ENCODE data around the gene SPATA18. TPM values are rescaled to one million over a fixed set of nuclear protein-coding genes. Genes with fewer than 3 reads are reported as not detected.

The SPATA18 gene
- total RNA-seq, 1 donor from 2014 or later, result 15.2 TPM

DNA sequence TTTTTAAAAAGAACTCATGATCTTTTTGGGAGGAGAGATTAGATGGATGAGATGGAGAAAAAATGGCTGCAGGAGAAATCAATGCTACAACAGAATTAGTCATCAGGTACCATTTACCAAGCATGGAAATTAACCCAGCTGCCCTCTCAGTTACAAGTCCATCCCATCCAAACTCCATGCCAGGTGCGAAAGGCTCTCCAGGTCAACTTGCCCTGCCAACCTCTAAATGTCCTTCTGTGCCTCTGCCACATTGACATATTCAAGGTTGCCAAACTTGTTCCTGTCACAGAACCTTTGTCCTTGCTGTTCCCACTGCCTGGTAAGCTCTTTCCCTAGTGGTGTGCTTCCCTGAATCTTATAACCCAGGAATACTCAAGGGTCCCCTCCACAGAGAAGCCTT, 7.2 kb downstream of the SPATA18 start:
- Histone ChIP-seq H3K4me1 (peaks cover 13% of the 10 kb centered on the region), H3K9me3 (no peaks in the 10 kb centered on the region), H3K27me3 (no peaks in the 10 kb centered on the region), H3K27ac (no peak overlapping the region), H3K36me3 (no peaks in the 10 kb centered on the region), H3K4me3 (no peak overlapping the region)
- DNase-seq (ENCODE audit: extremely low spot score in 2 of 2), result no peak
- TF ChIP-seq, protein P1, sequence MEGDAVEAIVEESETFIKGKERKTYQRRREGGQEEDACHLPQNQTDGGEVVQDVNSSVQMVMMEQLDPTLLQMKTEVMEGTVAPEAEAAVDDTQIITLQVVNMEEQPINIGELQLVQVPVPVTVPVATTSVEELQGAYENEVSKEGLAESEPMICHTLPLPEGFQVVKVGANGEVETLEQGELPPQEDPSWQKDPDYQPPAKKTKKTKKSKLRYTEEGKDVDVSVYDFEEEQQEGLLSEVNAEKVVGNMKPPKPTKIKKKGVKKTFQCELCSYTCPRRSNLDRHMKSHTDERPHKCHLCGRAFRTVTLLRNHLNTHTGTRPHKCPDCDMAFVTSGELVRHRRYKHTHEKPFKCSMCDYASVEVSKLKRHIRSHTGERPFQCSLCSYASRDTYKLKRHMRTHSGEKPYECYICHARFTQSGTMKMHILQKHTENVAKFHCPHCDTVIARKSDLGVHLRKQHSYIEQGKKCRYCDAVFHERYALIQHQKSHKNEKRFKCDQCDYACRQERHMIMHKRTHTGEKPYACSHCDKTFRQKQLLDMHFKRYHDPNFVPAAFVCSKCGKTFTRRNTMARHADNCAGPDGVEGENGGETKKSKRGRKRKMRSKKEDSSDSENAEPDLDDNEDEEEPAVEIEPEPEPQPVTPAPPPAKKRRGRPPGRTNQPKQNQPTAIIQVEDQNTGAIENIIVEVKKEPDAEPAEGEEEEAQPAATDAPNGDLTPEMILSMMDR (IDR thresholded peaks at IDR 0.05), result no peak
- TF ChIP-seq POLR2AphosphoS5 (IDR thresholded peaks at IDR 0.05; ENCODE audit: insufficient read depth in 1 of 2, low read depth in 1 of 2) (no peak), POLR2A (IDR thresholded peaks at IDR 0.05) (no peak)
- intact Hi-C loops (cut with DNase I), result no loop called here

DNA sequence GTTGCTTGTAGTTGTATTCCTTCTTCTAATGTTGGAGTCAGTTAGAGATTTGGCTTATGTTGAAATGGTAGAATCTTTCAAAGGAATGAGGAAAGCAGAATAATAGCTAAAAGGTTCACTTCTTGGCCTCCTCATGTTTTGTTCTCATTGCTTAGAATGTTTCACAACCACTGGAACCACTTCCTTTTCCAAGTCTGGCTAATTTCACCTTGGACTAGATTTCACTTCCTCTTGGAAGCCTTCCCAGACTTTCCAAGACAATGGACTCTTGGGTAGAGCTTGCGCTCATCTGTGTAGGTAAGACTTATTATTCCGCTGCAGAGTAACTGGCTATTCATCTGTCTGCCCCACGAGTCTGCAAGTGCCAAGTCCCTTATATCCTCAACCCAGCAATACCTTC, 8.3 kb downstream of the SPATA18 start:
- Histone ChIP-seq H3K27me3 (no peaks in the 10 kb centered on the region), H3K4me3 (no peak overlapping the region), H3K36me3 (no peaks in the 10 kb centered on the region), H3K27ac (no peak overlapping the region), H3K4me1 (peaks cover 13% of the 10 kb centered on the region), H3K9me3 (no peaks in the 10 kb centered on the region)
- TF ChIP-seq, protein P1 (IDR thresholded peaks at IDR 0.05), result no peak
- peak in 1 of 2 donors; percentile 92 for TF ChIP-seq POLR2AphosphoS5 (IDR thresholded peaks at IDR 0.05; ENCODE audit: insufficient read depth in 1 of 2, low read depth in 1 of 2)
- no peak for DNase-seq (ENCODE audit: extremely low spot score in 2 of 2)
- intact Hi-C loops (cut with DNase I), result no loop called here

- intact Hi-C loops (cut with DNase I), result no loop called here
- no peak for DNase-seq (ENCODE audit: extremely low spot score in 2 of 2)
- Histone ChIP-seq H3K27me3 (no peaks in the 10 kb centered on the region), H3K9me3 (no peaks in the 10 kb centered on the region), H3K36me3 (no peaks in the 10 kb centered on the region), H3K27ac (no peak overlapping the region), H3K4me1 (no peaks in the 10 kb centered on the region), H3K4me3 (no peak overlapping the region)
- TF ChIP-seq POLR2A (IDR thresholded peaks at IDR 0.05), result no peak
- TF ChIP-seq, protein P1 (IDR thresholded peaks at IDR 0.05), result no peak
- TF ChIP-seq POLR2AphosphoS5 (IDR thresholded peaks at IDR 0.05; ENCODE audit: insufficient read depth in 1 of 2, low read depth in 1 of 2), result no peak
Measured at GRCh38 chr4:52069571-52069970, 18.5 kb downstream of the SPATA18 start.

- intact Hi-C loops (cut with DNase I), result no loop called here
- H3K4me1 ChIP-seq, result no peaks in the 10 kb centered on the region
- no peak overlapping the region for H3K4me3 ChIP-seq
- no peaks in the 10 kb centered on the region for H3K27me3 ChIP-seq
- H3K9me3 ChIP-seq, result no peaks in the 10 kb centered on the region
- no peak overlapping the region for H3K27ac ChIP-seq
- no peak for DNase-seq (ENCODE audit: extremely low spot score in 2 of 2)
- TF ChIP-seq, protein P1 (IDR thresholded peaks at IDR 0.05), result no peak
- no peak for TF ChIP-seq POLR2AphosphoS5 (IDR thresholded peaks at IDR 0.05; ENCODE audit: insufficient read depth in 1 of 2, low read depth in 1 of 2)
- no peak for TF ChIP-seq POLR2A (IDR thresholded peaks at IDR 0.05)
- H3K36me3 ChIP-seq, result no peaks in the 10 kb centered on the region
Measured at GRCh38 chr4:52071791-52072546, 20.9 kb downstream of the SPATA18 start.

DNA sequence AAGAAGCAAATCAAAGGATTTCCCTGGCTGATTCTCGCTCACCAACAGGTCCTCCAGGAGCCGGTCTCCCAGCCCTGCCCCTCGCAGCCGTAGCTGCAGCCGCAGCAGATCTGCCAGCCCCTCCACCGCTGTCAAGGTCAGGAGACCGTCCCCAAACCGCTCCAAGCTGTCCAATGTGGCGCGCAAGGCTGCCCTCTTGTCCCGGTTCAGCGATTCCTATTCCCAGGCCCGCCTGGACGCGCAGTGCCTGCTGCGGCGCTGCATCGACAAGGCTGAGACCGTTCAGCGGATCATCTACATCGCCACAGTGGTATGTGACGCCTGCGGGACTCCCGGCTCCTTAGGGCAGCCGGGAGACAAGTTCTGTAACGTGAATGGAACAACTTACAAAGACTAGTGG, 25.6 kb downstream of the SPATA18 start:
- Histone ChIP-seq H3K36me3 (no peaks in the 10 kb centered on the region), H3K27me3 (no peaks in the 10 kb centered on the region), H3K27ac (no peak overlapping the region), H3K4me1 (no peaks in the 10 kb centered on the region), H3K9me3 (no peaks in the 10 kb centered on the region), H3K4me3 (peak overlapping the region in 1 of 2 donors; percentile 19)
- intact Hi-C loops (cut with DNase I), result no loop called here
- TF ChIP-seq, protein P1 (IDR thresholded peaks at IDR 0.05), result no peak
- TF ChIP-seq POLR2A (IDR thresholded peaks at IDR 0.05) (no peak), POLR2AphosphoS5 (IDR thresholded peaks at IDR 0.05; ENCODE audit: insufficient read depth in 1 of 2, low read depth in 1 of 2) (no peak)
- DNase-seq (ENCODE audit: extremely low spot score in 2 of 2), result no peak
